Activated T-helper 9 cell treated with anti-CD3 and anti-CD28 coated beads, Interleukin-2, amount 50 U/mL, for 16 hours (primary cell): ENCODE measurements around the gene ESRRG.
"Not testable (repeated sequence)": the region's sequence is repeated elsewhere in the genome, so short reads cannot be mapped to it uniquely, and the experiment has no call there.

Source experiments
- DNase-seq: peaks from one replicate; pipeline ENCODE4 v3.0.0-alpha.2; 2020; ENCODE audit warnings: low read depth

Gene ESRRG

GRCh38 chr1:216704065-216704464 is 19.2 kb downstream of the ESRRG start:
- not testable (repeated sequence) for DNase-seq

- DNase-seq, result no peak
Measured at GRCh38 chr1:216702170-216702569, 21.1 kb downstream of the ESRRG start.

GRCh38 chr1:216700779-216701178 is 22.4 kb downstream of the ESRRG start:
- DNase-seq, result no peak

GRCh38 chr1:216691710-216692109 is 31.5 kb downstream of the ESRRG start:
- DNase-seq, result no peak

- no peak for DNase-seq
Measured at GRCh38 chr1:216690603-216691002, 32.6 kb downstream of the ESRRG start.

- DNase-seq, result no peak
Measured at GRCh38 chr1:216688127-216688657, 35.0 kb downstream of the ESRRG start.

- no peak for DNase-seq
Measured at GRCh38 chr1:216686860-216687766, 36.1 kb downstream of the ESRRG start.

- no peak for DNase-seq
Measured at GRCh38 chr1:216682752-216683151, 40.5 kb downstream of the ESRRG start.

GRCh38 chr1:216679108-216679507 is 44.1 kb downstream of the ESRRG start:
- no peak for DNase-seq

- no peak for DNase-seq
Measured at GRCh38 chr1:216670118-216670883, 52.9 kb downstream of the ESRRG start.

- no peak for DNase-seq
Measured at GRCh38 chr1:216666441-216666840, 56.8 kb downstream of the ESRRG start.

GRCh38 chr1:216665856-216666255 is 57.4 kb downstream of the ESRRG start:
- DNase-seq, result no peak

GRCh38 chr1:216665406-216665805 is 57.8 kb downstream of the ESRRG start:
- no peak for DNase-seq

GRCh38 chr1:216662681-216663080 is 60.5 kb downstream of the ESRRG start:
- DNase-seq, result no peak

- no peak for DNase-seq
Measured at GRCh38 chr1:216660561-216660960, 62.7 kb downstream of the ESRRG start.

- no peak for DNase-seq
Measured at GRCh38 chr1:216653001-216653400, 70.2 kb downstream of the ESRRG start.

GRCh38 chr1:216651826-216652418 is 71.3 kb downstream of the ESRRG start:
- no peak for DNase-seq

GRCh38 chr1:216643176-216643575 is 80.1 kb downstream of the ESRRG start:
- DNase-seq, result no peak

- no peak for DNase-seq
Measured at GRCh38 chr1:216641669-216642460, 81.4 kb downstream of the ESRRG start.

GRCh38 chr1:216640100-216640499 is 83.1 kb downstream of the ESRRG start:
- DNase-seq, result no peak

- DNase-seq, result no peak
Measured at GRCh38 chr1:216632980-216633379, 90.2 kb downstream of the ESRRG start.

- DNase-seq, result no peak
Measured at GRCh38 chr1:216630532-216630931, 92.7 kb downstream of the ESRRG start.
